ENCODE results near the gene FKBP5.

DNA sequence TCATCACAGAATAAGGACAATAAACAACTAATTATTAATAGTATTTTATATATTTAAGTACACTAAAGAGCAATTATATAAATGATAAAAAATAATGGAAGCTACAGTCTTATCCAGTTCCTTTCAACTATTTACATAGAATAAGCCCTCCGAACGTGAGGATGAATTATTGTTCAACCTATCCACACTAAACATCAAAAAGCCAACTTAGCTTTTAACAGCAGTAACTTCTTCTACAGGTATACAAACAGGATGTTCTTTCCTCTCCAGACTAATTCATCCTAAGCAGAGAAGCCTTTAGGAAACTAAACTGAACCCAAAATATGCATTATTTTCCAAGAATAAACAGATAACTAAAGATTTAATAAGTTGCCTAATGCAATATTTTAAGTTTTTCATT is 2.3 kb downstream of the FKBP5 start:
- TF ChIP-seq, protein P1, sequence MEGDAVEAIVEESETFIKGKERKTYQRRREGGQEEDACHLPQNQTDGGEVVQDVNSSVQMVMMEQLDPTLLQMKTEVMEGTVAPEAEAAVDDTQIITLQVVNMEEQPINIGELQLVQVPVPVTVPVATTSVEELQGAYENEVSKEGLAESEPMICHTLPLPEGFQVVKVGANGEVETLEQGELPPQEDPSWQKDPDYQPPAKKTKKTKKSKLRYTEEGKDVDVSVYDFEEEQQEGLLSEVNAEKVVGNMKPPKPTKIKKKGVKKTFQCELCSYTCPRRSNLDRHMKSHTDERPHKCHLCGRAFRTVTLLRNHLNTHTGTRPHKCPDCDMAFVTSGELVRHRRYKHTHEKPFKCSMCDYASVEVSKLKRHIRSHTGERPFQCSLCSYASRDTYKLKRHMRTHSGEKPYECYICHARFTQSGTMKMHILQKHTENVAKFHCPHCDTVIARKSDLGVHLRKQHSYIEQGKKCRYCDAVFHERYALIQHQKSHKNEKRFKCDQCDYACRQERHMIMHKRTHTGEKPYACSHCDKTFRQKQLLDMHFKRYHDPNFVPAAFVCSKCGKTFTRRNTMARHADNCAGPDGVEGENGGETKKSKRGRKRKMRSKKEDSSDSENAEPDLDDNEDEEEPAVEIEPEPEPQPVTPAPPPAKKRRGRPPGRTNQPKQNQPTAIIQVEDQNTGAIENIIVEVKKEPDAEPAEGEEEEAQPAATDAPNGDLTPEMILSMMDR (IDR thresholded peaks at IDR 0.05): no peak
- TF ChIP-seq POLR2A (IDR thresholded peaks at IDR 0.05): peak in 1 of 2 donors; percentile 29
